HG02870 (cell line): Measurements from ENCODE around the gene TOMM40.
"Not testable (repeated sequence)": the region's sequence is repeated elsewhere in the genome, so short reads cannot be mapped to it uniquely, and the experiment has no call there.

Experiments used
- ATAC-seq: cut with Tn5 transposase; IDR thresholded peaks from one replicate; pipeline ENCODE4 v1.9.1; 2021; ENCODE audit warnings: mild to moderate bottlenecking, moderate library complexity; ENCODE audit not compliant: unreplicated experiment

Gene TOMM40

DNA sequence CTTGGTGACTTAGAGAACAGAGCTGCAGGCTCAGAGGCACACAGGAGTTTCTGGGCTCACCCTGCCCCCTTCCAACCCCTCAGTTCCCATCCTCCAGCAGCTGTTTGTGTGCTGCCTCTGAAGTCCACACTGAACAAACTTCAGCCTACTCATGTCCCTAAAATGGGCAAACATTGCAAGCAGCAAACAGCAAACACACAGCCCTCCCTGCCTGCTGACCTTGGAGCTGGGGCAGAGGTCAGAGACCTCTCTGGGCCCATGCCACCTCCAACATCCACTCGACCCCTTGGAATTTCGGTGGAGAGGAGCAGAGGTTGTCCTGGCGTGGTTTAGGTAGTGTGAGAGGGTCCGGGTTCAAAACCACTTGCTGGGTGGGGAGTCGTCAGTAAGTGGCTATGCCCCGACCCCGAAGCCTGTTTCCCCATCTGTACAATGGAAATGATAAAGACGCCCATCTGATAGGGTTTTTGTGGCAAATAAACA lies 33.2 kb downstream of the TOMM40 start:
- ATAC-seq = no peak

DNA sequence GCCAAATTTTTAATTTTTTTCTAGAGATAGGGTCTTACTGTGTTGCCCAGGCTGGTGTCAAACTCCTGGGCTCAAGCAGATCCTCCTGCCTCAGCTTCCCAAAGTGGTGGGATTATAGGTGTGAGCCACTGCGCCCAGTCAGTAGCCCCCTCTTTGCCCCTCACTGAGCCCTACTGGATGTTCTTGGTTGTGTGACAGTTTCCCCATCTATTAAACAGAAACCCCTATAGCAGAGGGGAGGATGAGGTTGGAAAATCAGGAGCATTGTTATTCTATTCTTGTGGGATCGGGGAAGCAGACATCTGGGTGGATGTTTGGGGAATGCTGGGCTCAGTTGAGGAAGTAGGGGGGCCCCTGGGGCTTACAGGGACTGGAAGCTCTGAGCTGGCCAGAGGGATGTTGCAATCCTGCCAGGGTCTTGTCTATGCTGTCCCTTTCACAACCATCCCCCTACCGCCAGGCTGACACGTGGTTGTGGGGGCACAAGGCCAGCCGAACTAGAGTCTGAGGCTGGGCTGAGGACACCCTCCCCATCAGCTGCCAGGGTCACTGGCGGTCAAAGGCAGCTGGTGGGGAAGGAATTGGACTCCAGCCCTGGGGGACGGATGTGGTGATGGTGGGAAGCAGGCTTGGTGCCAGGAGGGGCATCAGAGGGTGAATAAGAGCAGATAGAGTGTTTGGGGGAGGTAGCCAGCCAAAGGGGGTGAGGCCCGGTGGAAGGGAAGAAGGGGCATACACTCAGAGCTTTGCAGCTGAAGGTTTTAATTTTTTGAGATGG lies 34.2 kb downstream of the TOMM40 start:
- no peak for ATAC-seq

GRCh38 chr19:44926245-44927077 lies 35.4 kb downstream of the TOMM40 start:
- not testable (repeated sequence) for ATAC-seq

- no peak for ATAC-seq
Measured at GRCh38 chr19:44927746-44928145, 36.7 kb downstream of the TOMM40 start.

DNA sequence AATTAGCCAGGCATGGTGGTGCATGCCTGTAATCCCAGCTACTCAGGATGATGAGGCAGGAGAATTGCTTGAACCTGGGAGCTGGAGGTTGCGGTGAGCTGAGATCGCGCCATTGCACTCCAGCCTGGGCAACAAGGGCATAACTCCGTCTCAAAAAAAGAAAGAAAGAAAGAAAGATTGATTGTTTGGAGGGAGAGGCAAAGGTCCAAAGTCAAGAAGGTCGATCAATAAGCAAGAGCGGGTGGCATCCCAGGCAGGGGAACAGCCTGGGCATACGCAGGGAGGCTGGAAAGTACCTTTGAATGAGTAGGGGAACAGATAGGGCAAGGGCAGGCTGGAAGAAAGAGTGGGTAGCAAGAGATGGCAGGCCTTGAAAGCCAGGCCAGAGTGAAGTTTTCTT lies 39.0 kb downstream of the TOMM40 start:
- no peak for ATAC-seq

DNA sequence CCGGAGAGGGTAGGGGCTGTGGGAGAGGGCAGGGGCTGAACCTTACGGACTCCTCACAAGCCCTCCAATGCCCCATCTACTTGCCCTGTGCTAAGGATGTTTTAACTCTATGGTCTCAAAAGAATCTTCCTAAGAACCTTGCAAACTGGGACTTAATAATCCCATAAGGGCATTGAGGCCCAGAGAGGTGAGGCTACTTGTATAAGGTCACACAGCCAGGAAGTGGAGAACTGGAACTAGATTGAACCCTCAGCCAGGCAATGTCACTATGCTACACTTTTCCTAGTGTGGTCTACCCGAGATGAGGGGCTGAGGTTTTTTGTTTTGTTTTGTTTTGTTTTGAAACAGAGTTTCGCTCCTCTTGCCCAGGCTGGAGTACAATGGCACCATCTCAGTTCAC lies 40.5 kb downstream of the TOMM40 start:
- ATAC-seq = no peak

DNA sequence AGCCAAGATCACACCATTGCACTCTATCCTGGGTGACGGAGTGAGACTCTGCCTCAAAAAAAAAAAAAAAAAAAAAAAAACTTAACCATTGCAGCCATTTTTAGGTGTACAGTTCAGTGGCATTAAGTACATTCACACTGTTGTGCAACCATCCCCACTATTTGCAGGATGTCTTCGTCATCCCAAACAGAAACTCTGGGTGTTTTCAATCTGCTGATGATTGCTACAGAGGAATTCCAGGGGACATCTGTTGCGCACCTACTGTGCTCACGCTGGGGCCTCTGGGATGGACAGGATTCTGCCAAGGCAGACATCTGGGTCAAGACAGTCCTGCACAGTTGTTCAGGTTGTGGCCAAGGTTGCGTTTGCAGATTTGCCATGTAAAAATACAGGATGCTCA lies 48.6 kb downstream of the TOMM40 start:
- ATAC-seq = no peak

- no peak for ATAC-seq
Measured at GRCh38 chr19:44942067-44942571, 51.1 kb downstream of the TOMM40 start, which contains the start of gene APOC4. Gene APOC4, plus strand, starts transcription at chr19:44942237. Its CDS starts 41 bp downstream, at chr19:44942278.

GRCh38 chr19:44943801-44944249 lies 52.8 kb downstream of the TOMM40 start:
- peak; percentile 65 for ATAC-seq

DNA sequence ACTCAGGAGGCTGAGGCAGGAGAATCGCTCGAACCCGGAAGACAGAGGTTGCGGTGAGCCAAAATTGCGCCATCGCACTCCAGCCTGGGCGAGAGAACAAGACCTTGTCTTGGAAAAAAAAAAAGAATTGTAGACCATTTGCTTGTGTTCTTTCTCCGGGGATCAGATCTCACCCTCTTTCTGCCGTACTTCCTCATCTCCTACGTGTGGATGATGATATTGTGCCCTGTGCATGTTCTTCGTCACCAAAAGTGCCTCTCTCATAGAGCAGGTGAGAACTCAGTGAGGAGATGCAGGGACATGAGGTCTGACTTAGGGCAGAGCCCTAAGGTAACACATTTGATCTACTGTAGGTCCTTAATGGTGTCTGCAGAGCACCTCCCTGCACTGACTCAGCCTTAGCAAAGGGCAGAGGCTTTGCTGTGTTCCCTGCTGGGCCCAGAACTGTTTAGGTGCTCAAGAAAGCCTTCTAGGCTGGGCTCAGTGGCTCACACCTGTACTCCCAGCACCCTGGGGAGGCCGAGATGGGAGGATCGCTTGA lies 56.1 kb downstream of the TOMM40 start:
- ATAC-seq = no peak

GRCh38 chr19:44948237-44948636 lies 57.2 kb downstream of the TOMM40 start:
- no peak for ATAC-seq

GRCh38 chr19:44948763-44949374 lies 57.8 kb downstream of the TOMM40 start:
- ATAC-seq = no peak

DNA sequence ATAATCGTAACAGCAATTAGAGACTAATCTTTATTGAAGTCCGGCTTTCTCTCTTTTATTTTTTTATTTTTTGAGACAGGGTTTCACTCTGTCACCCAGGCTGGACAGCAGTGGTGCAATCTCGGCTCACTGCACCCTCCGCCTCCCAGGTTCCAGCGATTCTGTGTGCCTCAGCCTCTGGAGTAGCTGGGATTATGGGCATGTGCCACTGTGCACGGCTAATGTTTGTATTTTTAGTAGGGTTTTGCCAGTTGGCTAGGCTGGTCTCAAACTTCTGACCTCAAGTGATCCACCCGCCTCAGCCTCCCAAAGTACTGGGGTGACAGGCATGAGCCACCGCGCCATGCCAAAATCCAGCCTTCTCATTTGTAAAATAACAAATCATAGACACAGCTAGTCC lies 58.5 kb downstream of the TOMM40 start:
- no peak for ATAC-seq

GRCh38 chr19:44951179-44952159 lies 60.4 kb downstream of the TOMM40 start:
- no peak for ATAC-seq
